ENCODE results near the gene RRP9.
"Not testable (repeated sequence)": the region's sequence is repeated elsewhere in the genome, so short reads cannot be mapped to it uniquely, and the experiment has no call there.

RRP9 gene

GRCh38 chr3:51930439-51930838 lies 11.3 kb downstream of the RRP9 start:
- Histone ChIP-seq H3K4me1 (ENCODE audit: insufficient read depth, low read length, severe bottlenecking) (no peaks in the 10 kb centered on the region), H3K4me2 (ENCODE audit: low read length) (no peak overlapping the region), H3F3A (ENCODE audit: insufficient read depth, low read length) (no peaks in the 10 kb centered on the region), H3K36me3 (ENCODE audit: insufficient read depth, low read length) (peaks cover 32% of the 10 kb centered on the region), H3K9me3 (ENCODE audit: low read length) (no peaks in the 10 kb centered on the region), H2AFZ (ENCODE audit: low read length) (no peak overlapping the region), H3K27ac (ENCODE audit: low read depth, low read length, poor library complexity, severe bottlenecking) (no peak overlapping the region), H3K4me3 (ENCODE audit: low read depth, low read length, poor library complexity, severe bottlenecking) (no peak overlapping the region), H3K79me2 (ENCODE audit: insufficient read depth, low read length) (no peaks in the 10 kb centered on the region), H4K20me1 (ENCODE audit: insufficient read depth, low read length) (no peaks in the 10 kb centered on the region), H3K9me2 (ENCODE audit: low read depth, low read length) (no peaks in the 10 kb centered on the region), H3K27me3 (ENCODE audit: insufficient read depth, low read length) (no peaks in the 10 kb centered on the region), H3K9ac (ENCODE audit: low read length) (no peak overlapping the region)
- TF ChIP-seq EZH2 (IDR thresholded peaks at IDR 0.05; ENCODE audit: borderline replicate concordance, low read length) (no peak), CTCF (IDR thresholded peaks at IDR 0.05; ENCODE audit: low read length) (no peak)

- Histone ChIP-seq H3K36me3 (ENCODE audit: insufficient read depth, low read length) (peaks cover 23% of the 10 kb centered on the region), H3K27ac (ENCODE audit: low read depth, low read length, poor library complexity, severe bottlenecking) (no peak overlapping the region), H3K9ac (ENCODE audit: low read length) (no peak overlapping the region), H3K27me3 (ENCODE audit: insufficient read depth, low read length) (no peaks in the 10 kb centered on the region), H2AFZ (ENCODE audit: low read length) (no peak overlapping the region), H3K79me2 (ENCODE audit: insufficient read depth, low read length) (no peaks in the 10 kb centered on the region), H3K4me1 (ENCODE audit: insufficient read depth, low read length, severe bottlenecking) (no peaks in the 10 kb centered on the region), H3K9me3 (ENCODE audit: low read length) (no peaks in the 10 kb centered on the region), H3K9me2 (ENCODE audit: low read depth, low read length) (no peaks in the 10 kb centered on the region), H3F3A (ENCODE audit: insufficient read depth, low read length) (no peaks in the 10 kb centered on the region), H4K20me1 (ENCODE audit: insufficient read depth, low read length) (no peaks in the 10 kb centered on the region), H3K4me2 (ENCODE audit: low read length) (no peak overlapping the region), H3K4me3 (ENCODE audit: low read depth, low read length, poor library complexity, severe bottlenecking) (no peak overlapping the region)
- no peak for TF ChIP-seq EZH2 (IDR thresholded peaks at IDR 0.05; ENCODE audit: borderline replicate concordance, low read length)
- no peak for TF ChIP-seq CTCF (IDR thresholded peaks at IDR 0.05; ENCODE audit: low read length)
Observed at GRCh38 chr3:51929420-51930003, 12.2 kb downstream of the RRP9 start.

- H3K27me3 ChIP-seq (ENCODE audit: insufficient read depth, low read length); H3F3A ChIP-seq (ENCODE audit: insufficient read depth, low read length); H3K4me3 ChIP-seq (ENCODE audit: low read depth, low read length, poor library complexity, severe bottlenecking); H3K79me2 ChIP-seq (ENCODE audit: insufficient read depth, low read length); H4K20me1 ChIP-seq (ENCODE audit: insufficient read depth, low read length); H3K4me2 ChIP-seq (ENCODE audit: low read length); H3K9ac ChIP-seq (ENCODE audit: low read length); H3K4me1 ChIP-seq (ENCODE audit: insufficient read depth, low read length, severe bottlenecking); H3K9me2 ChIP-seq (ENCODE audit: low read depth, low read length); H3K9me3 ChIP-seq (ENCODE audit: low read length); H2AFZ ChIP-seq (ENCODE audit: low read length); H3K27ac ChIP-seq (ENCODE audit: low read depth, low read length, poor library complexity, severe bottlenecking): not testable (repeated sequence)
- peaks cover 17% of the 10 kb centered on the region for H3K36me3 ChIP-seq (ENCODE audit: insufficient read depth, low read length)
Observed at GRCh38 chr3:51928981-51929380, 12.7 kb downstream of the RRP9 start.

GRCh38 chr3:51928438-51928837 lies 13.3 kb downstream of the RRP9 start:
- Histone ChIP-seq H4K20me1 (ENCODE audit: insufficient read depth, low read length) (no peaks in the 10 kb centered on the region), H3K4me3 (ENCODE audit: low read depth, low read length, poor library complexity, severe bottlenecking) (no peak overlapping the region), H3K79me2 (ENCODE audit: insufficient read depth, low read length) (no peaks in the 10 kb centered on the region), H3K9ac (ENCODE audit: low read length) (no peak overlapping the region), H3K27me3 (ENCODE audit: insufficient read depth, low read length) (no peaks in the 10 kb centered on the region), H3K36me3 (ENCODE audit: insufficient read depth, low read length) (peaks cover 12% of the 10 kb centered on the region), H2AFZ (ENCODE audit: low read length) (no peak overlapping the region), H3K9me3 (ENCODE audit: low read length) (no peaks in the 10 kb centered on the region), H3F3A (ENCODE audit: insufficient read depth, low read length) (no peaks in the 10 kb centered on the region), H3K27ac (ENCODE audit: low read depth, low read length, poor library complexity, severe bottlenecking) (no peak overlapping the region), H3K9me2 (ENCODE audit: low read depth, low read length) (no peaks in the 10 kb centered on the region), H3K4me1 (ENCODE audit: insufficient read depth, low read length, severe bottlenecking) (no peaks in the 10 kb centered on the region), H3K4me2 (ENCODE audit: low read length) (no peak overlapping the region)
- TF ChIP-seq EZH2 (IDR thresholded peaks at IDR 0.05; ENCODE audit: borderline replicate concordance, low read length) (no peak), CTCF (IDR thresholded peaks at IDR 0.05; ENCODE audit: low read length) (no peak)

Measured in OCI-LY1 (cell line).